ENCODE results near the gene CAPN7. TPM values are rescaled to one million over a fixed set of nuclear protein-coding genes. Genes with fewer than 3 reads are reported as not detected.

The CAPN7 gene
- total and polyA plus RNA-seq, 12 donors: 8.9 to 38.0 (median 26.4) TPM

DNA sequence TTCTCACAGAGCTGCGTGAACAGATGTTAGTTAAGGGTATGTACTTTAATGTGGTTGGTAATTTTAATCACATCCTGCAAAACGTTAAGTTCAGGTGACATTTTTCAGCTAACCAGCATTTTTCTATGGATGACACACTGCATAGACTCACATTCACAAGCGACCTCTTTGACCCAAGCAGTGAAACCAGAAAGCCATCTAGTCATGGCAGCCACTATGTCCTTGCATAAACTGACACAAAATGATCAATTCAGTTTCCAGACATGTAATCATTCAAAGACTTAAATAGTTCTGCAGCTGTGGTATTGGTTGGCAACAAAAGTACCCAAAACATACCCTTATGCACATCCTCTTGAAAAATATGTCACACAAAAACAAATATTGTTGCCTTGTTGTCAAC lies 7.4 kb upstream of the CAPN7 start:
- Histone ChIP-seq H3K9me3 (no peaks in the 10 kb centered on the region), H3K4me1 (no peaks in the 10 kb centered on the region), H3K36me3 (no peaks in the 10 kb centered on the region), H3K4me3 (no peak overlapping the region), H3K27me3 (no peaks in the 10 kb centered on the region), H3K27ac (no peak overlapping the region)
- 64 to 73% methylated on average over 3 of the region's 3 CpGs for WGBS, 2 donors
- ATAC-seq: no peak
- TF ChIP-seq, protein P1, sequence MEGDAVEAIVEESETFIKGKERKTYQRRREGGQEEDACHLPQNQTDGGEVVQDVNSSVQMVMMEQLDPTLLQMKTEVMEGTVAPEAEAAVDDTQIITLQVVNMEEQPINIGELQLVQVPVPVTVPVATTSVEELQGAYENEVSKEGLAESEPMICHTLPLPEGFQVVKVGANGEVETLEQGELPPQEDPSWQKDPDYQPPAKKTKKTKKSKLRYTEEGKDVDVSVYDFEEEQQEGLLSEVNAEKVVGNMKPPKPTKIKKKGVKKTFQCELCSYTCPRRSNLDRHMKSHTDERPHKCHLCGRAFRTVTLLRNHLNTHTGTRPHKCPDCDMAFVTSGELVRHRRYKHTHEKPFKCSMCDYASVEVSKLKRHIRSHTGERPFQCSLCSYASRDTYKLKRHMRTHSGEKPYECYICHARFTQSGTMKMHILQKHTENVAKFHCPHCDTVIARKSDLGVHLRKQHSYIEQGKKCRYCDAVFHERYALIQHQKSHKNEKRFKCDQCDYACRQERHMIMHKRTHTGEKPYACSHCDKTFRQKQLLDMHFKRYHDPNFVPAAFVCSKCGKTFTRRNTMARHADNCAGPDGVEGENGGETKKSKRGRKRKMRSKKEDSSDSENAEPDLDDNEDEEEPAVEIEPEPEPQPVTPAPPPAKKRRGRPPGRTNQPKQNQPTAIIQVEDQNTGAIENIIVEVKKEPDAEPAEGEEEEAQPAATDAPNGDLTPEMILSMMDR (IDR thresholded peaks at IDR 0.05): no peak
- intact Hi-C loops (cut with DNase I): loop anchor here in 1 of 10 donors (5.0 kb wide), 1 partner anchor 91 kb away; no protein-coding TSS in a partner anchor
- DNase-seq: no peak

DNA sequence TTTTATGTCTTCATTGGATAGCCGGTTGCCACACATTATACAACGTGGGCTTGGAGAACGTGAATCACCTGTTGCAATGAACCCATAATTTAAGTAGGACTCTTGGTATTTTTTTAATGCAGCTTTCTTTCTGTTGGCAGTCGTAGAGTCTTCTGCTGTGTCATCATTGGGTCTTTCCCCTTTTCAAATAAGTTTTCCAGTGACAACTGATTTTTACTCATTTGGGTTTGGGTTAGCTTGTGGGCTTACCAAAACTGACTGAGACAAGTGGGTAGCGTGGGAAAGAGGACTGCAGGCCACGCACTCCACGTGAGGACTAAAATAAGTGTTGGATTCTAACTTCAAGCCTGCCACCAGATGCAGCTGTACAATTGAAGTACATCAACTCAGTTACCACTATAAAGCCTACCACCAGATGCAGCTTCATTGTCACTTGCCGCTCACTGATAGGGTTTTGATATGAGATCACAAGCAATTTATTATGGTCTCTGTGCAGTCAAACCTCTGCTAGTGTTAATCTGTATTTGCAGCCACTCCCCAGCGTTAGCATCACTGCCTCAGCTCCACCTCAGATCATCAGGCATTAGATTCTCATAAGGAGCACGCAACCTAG lies 6.4 kb upstream of the CAPN7 start:
- DNase-seq (no peak), ATAC-seq (no peak)
- TF ChIP-seq, protein P1 (IDR thresholded peaks at IDR 0.05): no peak
- intact Hi-C loops (cut with DNase I): loop anchor here in 9 of 10 donors (5.0 to 10.0 kb wide), 10 partner anchors 85 to 365 kb away; no protein-coding TSS in a partner anchor
- Histone ChIP-seq H3K4me3 (no peak overlapping the region), H3K27ac (no peak overlapping the region), H3K4me1 (no peaks in the 10 kb centered on the region), H3K27me3 (no peaks in the 10 kb centered on the region), H3K9me3 (no peaks in the 10 kb centered on the region), H3K36me3 (no peaks in the 10 kb centered on the region)
- WGBS, 2 donors: 84 to 92% methylated on average over 10 of the region's 10 CpGs

DNA sequence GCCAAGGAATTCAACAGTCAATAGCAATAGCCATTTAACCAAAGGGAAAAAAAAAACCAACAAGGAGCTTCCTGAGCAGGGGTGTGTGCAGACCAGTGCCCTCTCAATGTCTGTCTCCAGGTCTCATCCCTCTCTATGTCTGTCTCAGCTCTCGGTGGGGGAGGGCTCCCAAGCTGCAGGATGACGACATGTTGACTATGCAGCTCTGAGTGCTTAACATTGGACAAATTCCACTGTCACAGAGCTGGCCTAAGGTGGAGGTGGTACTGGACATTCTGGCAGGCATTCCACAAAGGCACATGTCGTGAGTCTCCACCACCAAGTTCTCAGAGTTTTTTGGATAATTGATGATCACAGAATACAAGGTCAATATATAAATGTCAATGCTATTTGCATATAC lies 2.0 kb upstream of the CAPN7 start:
- H3K27me3 ChIP-seq: no peaks in the 10 kb centered on the region
- no peak overlapping the region for H3K4me3 ChIP-seq
- no peak overlapping the region for H3K27ac ChIP-seq
- H3K36me3 ChIP-seq: peaks cover 0 to 4% (median 0%) of the 10 kb centered on the region in 9 donors
- no peak for ATAC-seq
- peaks cover 4 to 29% (median 21%) of the 10 kb centered on the region in 9 donors for H3K4me1 ChIP-seq
- intact Hi-C loops (cut with DNase I): loop anchor here in 9 of 10 donors (5.0 to 10.0 kb wide), 10 partner anchors 89 to 361 kb away; no protein-coding TSS in a partner anchor
- WGBS, 2 donors: 42 to 57% methylated on average over 3 of the region's 3 CpGs
- TF ChIP-seq, protein P1 (IDR thresholded peaks at IDR 0.05): no peak
- no peak for DNase-seq
- H3K9me3 ChIP-seq: no peaks in the 10 kb centered on the region

DNA sequence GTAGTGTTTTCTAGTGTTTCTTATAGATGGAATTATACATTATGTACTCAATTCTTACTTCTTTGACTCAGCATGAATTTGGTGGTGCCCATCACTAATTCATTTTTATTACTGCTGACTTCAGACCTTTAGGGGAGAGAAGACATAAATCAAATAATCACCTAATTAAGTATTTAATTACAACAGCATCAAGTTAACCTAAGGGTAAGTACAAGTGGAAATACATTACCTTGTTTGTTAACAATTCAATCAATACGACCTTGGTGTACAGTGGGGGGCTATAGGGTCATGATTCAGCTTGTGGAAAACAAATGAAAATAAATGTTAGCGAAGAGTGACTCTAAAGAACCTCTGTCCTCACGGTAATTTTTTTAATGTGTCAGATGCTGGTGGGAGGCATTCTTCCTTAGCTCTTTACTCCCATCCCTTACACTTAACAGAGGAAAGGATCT lies 538 bp upstream of the CAPN7 start:
- WGBS, 2 donors: 3 to 8% methylated on average over 3 of the region's 3 CpGs
- intact Hi-C loops (cut with DNase I): loop anchor here in 8 of 10 donors (5.0 to 10.0 kb wide), 8 partner anchors 91 to 359 kb away; no protein-coding TSS in a partner anchor

More for the DNA sequence above, 538 bp upstream of the CAPN7 start:
- H3K4me3 ChIP-seq: peak overlapping the region in 9 of 10 donors; percentile 71 to 98 (median 93)
- TF ChIP-seq, protein P1 (IDR thresholded peaks at IDR 0.05): no peak
- no peaks in the 10 kb centered on the region for H3K27me3 ChIP-seq
- DNase-seq (no peak), ATAC-seq (no peak)
- peak overlapping the region; percentile 69 to 99 (median 96) for H3K27ac ChIP-seq
- peaks cover 0 to 16% (median 0%) of the 10 kb centered on the region in 9 donors for H3K36me3 ChIP-seq
- H3K4me1 ChIP-seq: peaks cover 4 to 44% (median 28%) of the 10 kb centered on the region in 9 donors
- H3K9me3 ChIP-seq: no peaks in the 10 kb centered on the region
